B cell (primary cell): ENCODE data around the gene SETD1A. TPM values are rescaled to one million over a fixed set of nuclear protein-coding genes. Genes with fewer than 3 reads are reported as not detected.

Source experiments
- ATAC-seq: fragments of 200-7000 bp; cut with Tn5 transposase; one replicate; pipeline ENCODE4 v1.10.0; 2021; ENCODE audit warnings: low read depth, mild to moderate bottlenecking, moderate number of reproducible peaks, moderate library complexity
- CTCF ChIA-PET: fragments of 350-600 bp; sonication (Branson Sonifier 250); formaldehyde crosslinking; loops from one replicate; lab custom pipeline; 2021; ENCODE audit warnings: antibody characterized with exemption, inconsistent platforms; lab: Charles Lee
- POLR2A ChIA-PET: fragments of 350-600 bp; sonication (Branson Sonifier 250); formaldehyde crosslinking; loops from one replicate; lab custom pipeline; 2021; ENCODE audit warnings: antibody characterized with exemption; lab: Charles Lee
- DNase-seq: peaks from one replicate; pipeline ENCODE4 v3.0.0; 2013
- H2AFZ ChIP-seq: 2 replicates; pipeline ENCODE4 v1.6.1; 2012; ENCODE audit warnings: mild to moderate bottlenecking, low read depth, low read length; ENCODE audit not compliant: insufficient read depth, poor library complexity, severe bottlenecking
- H3K27ac ChIP-seq, 2 donors: 1 replicate in 1 of 2; 2 replicates in 1 of 2; pipeline ENCODE4 v1.5.1; 2012 to 2013; ENCODE audit warnings: low read length in 2 of 2, mild to moderate bottlenecking in 2 of 2, moderate library complexity in 1 of 2
- H3K27me3 ChIP-seq, 4 experiments: fragments of 200-600 bp in 1 of 4; sonication (generic) in 1 of 4; replicated peaks in 1 of 4; 1 replicate in 2 of 4; 2 replicates in 2 of 4; pipeline versions ENCODE4 v1.6.1 to v1.7.0; 2013 to 2016; ENCODE audit warnings: low read length in 3 of 4, mild to moderate bottlenecking in 2 of 4, mixed read lengths in 1 of 4, moderate library complexity in 1 of 4; ENCODE audit not compliant: insufficient read depth in 4 of 4, control insufficient read depth in 3 of 4; ENCODE audit errors: control extremely low read depth in 1 of 4
- H3K36me3 ChIP-seq, 2 experiments: replicated peaks in 1 of 2; 1 replicate in 1 of 2; 2 replicates in 1 of 2; pipeline versions ENCODE4 v1.6.1 to v1.7.1; 2013; ENCODE audit warnings: low read length in 1 of 2; ENCODE audit not compliant: insufficient read depth in 2 of 2, control insufficient read depth in 1 of 2; ENCODE audit errors: control extremely low read depth in 1 of 2, extremely low read depth in 1 of 2
- H3K4me1 ChIP-seq, 2 donors: fragments of 200-600 bp in 1 of 2; sonication (generic) in 1 of 2; 1 replicate in 1 of 2; 2 replicates in 1 of 2; pipeline versions ENCODE4 v1.5.1 to v1.6.1; 2013 to 2017; ENCODE audit warnings: low read length in 2 of 2; ENCODE audit not compliant: control insufficient read depth in 2 of 2, insufficient read depth in 2 of 2
- H3K4me2 ChIP-seq: replicated peaks from 2 replicates; pipeline ENCODE3; 2012; ENCODE audit warnings: mild to moderate bottlenecking, low read depth, low read length; ENCODE audit not compliant: poor library complexity, severe bottlenecking
- H3K4me3 ChIP-seq, 5 experiments: fragments of 200-600 bp in 1 of 5; sonication (generic) in 1 of 5; 1 replicate in 3 of 5; 2 replicates in 2 of 5; pipeline versions ENCODE4 v1.5.1 to v1.7.0; 2011 to 2016; ENCODE audit warnings: low read length in 4 of 5, mild to moderate bottlenecking in 4 of 5, low read depth in 2 of 5, control low read depth in 1 of 5, moderate library complexity in 1 of 5; ENCODE audit not compliant: insufficient read depth in 1 of 5; ENCODE audit errors: control extremely low read depth in 1 of 5, extremely low read depth in 1 of 5
- H3K79me2 ChIP-seq: fragments of 200-600 bp; sonication (generic); one replicate; pipeline ENCODE4 v1.6.0; 2016; ENCODE audit warnings: low read length; ENCODE audit not compliant: control insufficient read depth, insufficient read depth
- H3K9ac ChIP-seq: fragments of 200-600 bp; sonication (generic); 2 replicates; pipeline ENCODE4 v1.6.1; 2017; ENCODE audit warnings: mild to moderate bottlenecking, low read length, moderate library complexity
- H3K9me3 ChIP-seq, 3 donors: one replicate each; pipeline versions ENCODE4 v1.6.1 to v1.7.1; 2013; ENCODE audit warnings: low read length in 2 of 3; ENCODE audit not compliant: control insufficient read depth in 2 of 3, insufficient read depth in 1 of 3; ENCODE audit errors: control extremely low read depth in 1 of 3
- H4K20me1 ChIP-seq: 2 replicates; pipeline ENCODE4 v1.6.0; 2012; ENCODE audit warnings: mild to moderate bottlenecking, low read length; ENCODE audit not compliant: insufficient read depth, control insufficient read depth, poor library complexity, severe bottlenecking
- H3K27ac Mint-ChIP-seq: one replicate; pipeline ENCODE4 v1.8.0; 2021; ENCODE audit warnings: mixed read lengths
- H3K27me3 Mint-ChIP-seq: one replicate; pipeline ENCODE4 v1.8.0; 2021; ENCODE audit warnings: mixed read lengths
- H3K4me1 Mint-ChIP-seq: one replicate; pipeline ENCODE4 v1.8.0; 2021; ENCODE audit warnings: mixed read lengths
- H3K4me3 Mint-ChIP-seq: one replicate; pipeline ENCODE4 v1.8.0; 2021; ENCODE audit warnings: mixed read lengths
- H3K9me3 Mint-ChIP-seq: one replicate; pipeline ENCODE4 v1.8.0; 2022; ENCODE audit warnings: mixed read lengths; ENCODE audit not compliant: insufficient read depth
- CTCF ChIP-seq: fragments of 200-600 bp; IDR thresholded peaks from one replicate; pipeline ENCODE4 v1.8.0; 2022; ENCODE audit warnings: antibody characterized with exemption, mild to moderate bottlenecking
- EZH2 ChIP-seq: IDR thresholded peaks from 2 replicates; pipeline ENCODE4 v1.6.1; 2012; ENCODE audit warnings: borderline replicate concordance, low read depth, mild to moderate bottlenecking, moderate library complexity, low read length; ENCODE audit not compliant: insufficient read depth, poor library complexity, severe bottlenecking
- WGBS: methylation state at CpG from one replicate; pipeline ENCODE4 v1.1.5; 2013; ENCODE audit warnings: missing lambda C conversion rate; ENCODE audit not compliant: insufficient coverage; 5-methylcytosine and 5-hydroxymethylcytosine counted together
- intact Hi-C: fragments of 100-400 bp; cut with micrococcal nuclease; formaldehyde crosslinking; loops from one replicate; pipeline ENCODE4 v1.10.0; 2022
- polyA plus RNA-seq: library from polyadenylated mRNA; depleted of rRNA; stranded (reverse); fragments of >200 nt; gene quantifications from 2 replicates; pipeline ENCODE4 v1.2.3, GENCODE V29; 2012
- total RNA-seq, 2 donors: library from RNA; stranded (reverse); fragments of 120-200 nt in 1 of 2; gene quantifications; 1 replicate in 1 of 2; 2 replicates in 1 of 2; pipeline versions ENCODE4 v1.2.3 to v1.2.4, GENCODE V29; 2013 to 2022

The SETD1A gene
- total and polyA plus RNA-seq, 2 donors (not counting 1 experiment from before 2014, with no cell fraction given): 11.5 to 39.5 TPM

GRCh38 chr16:30925995-30926811 lies 31.4 kb upstream of the SETD1A start:
- no peaks in the 10 kb centered on the region for H4K20me1 ChIP-seq
- H3K27me3 ChIP-seq: no peaks in the 10 kb centered on the region
- no peak overlapping the region for H3K9ac ChIP-seq
- Mint-ChIP-seq H3K27me3 (no peaks in the 10 kb centered on the region), H3K4me3 (peak overlapping the region; percentile 47), H3K9me3 (no peaks in the 10 kb centered on the region), H3K27ac (peak overlapping the region; percentile 83), H3K4me1 (peaks cover 19% of the 10 kb centered on the region)
- no peak for ATAC-seq
- H3K36me3 ChIP-seq: peaks cover 0 to 8% of the 10 kb centered on the region in 2 experiments
- no peaks in the 10 kb centered on the region for H3K79me2 ChIP-seq
- intact Hi-C loops: no loop called here
- H3K4me3 ChIP-seq: no peak overlapping the region
- WGBS: 67% methylated on average over 7 of the region's 10 CpGs
- no peak overlapping the region for H3K4me2 ChIP-seq
- DNase-seq: no peak
- ChIA-PET CTCF (interaction anchor here (1.4 to 5.0 kb wide), 3 partner anchors 16 to 82 kb away, joined by 3 to 23 read pairs (median 4); no protein-coding TSS in a partner anchor), POLR2A (interaction anchor here (0.6 kb wide), 1 partner anchor 232 kb away, joined by 4 read pairs; no protein-coding TSS in a partner anchor)
- H3K27ac ChIP-seq: no peak overlapping the region
- H3K4me1 ChIP-seq: peaks cover 0 to 20% of the 10 kb centered on the region in 2 donors
- H2AFZ ChIP-seq: no peak overlapping the region
- TF ChIP-seq CTCF (no peak), EZH2 (no peak)
- no peaks in the 10 kb centered on the region for H3K9me3 ChIP-seq
